Keratinocyte (primary cell): ENCODE results near the gene MYH15.

Source experiments
- EZH2 ChIP-seq: IDR thresholded peaks from one replicate; pipeline ENCODE4 v1.6.1; 2012; ENCODE audit warnings: inconsistent platforms, mild to moderate bottlenecking, low read length, moderate library complexity
- TF ChIP-seq, protein P1 (sequence below), 3 experiments: IDR thresholded peaks in 1 of 3; conservative IDR thresholded peaks in 1 of 3; optimal IDR thresholded peaks in 1 of 3; 2 replicates in 2 of 3; 3 replicates in 1 of 3; pipeline versions ENCODE3 to v1.5.1; 2011; ENCODE audit warnings: low read length in 3 of 3, mild to moderate bottlenecking in 3 of 3, moderate library complexity in 2 of 3, control low read depth in 1 of 3, inconsistent platforms in 1 of 3; ENCODE audit not compliant: insufficient read depth in 2 of 3; ENCODE audit errors: extremely low read depth in 1 of 3

- TF ChIP-seq, protein P1, sequence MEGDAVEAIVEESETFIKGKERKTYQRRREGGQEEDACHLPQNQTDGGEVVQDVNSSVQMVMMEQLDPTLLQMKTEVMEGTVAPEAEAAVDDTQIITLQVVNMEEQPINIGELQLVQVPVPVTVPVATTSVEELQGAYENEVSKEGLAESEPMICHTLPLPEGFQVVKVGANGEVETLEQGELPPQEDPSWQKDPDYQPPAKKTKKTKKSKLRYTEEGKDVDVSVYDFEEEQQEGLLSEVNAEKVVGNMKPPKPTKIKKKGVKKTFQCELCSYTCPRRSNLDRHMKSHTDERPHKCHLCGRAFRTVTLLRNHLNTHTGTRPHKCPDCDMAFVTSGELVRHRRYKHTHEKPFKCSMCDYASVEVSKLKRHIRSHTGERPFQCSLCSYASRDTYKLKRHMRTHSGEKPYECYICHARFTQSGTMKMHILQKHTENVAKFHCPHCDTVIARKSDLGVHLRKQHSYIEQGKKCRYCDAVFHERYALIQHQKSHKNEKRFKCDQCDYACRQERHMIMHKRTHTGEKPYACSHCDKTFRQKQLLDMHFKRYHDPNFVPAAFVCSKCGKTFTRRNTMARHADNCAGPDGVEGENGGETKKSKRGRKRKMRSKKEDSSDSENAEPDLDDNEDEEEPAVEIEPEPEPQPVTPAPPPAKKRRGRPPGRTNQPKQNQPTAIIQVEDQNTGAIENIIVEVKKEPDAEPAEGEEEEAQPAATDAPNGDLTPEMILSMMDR (optimal IDR thresholded peaks at IDR 0.05 in 1 of 3, IDR thresholded peaks at IDR 0.05 in 1 of 3, conservative IDR thresholded peaks at IDR 0.05 in 1 of 3; ENCODE audit: extremely low read depth in 1 of 3, insufficient read depth in 2 of 3, low read length in 3 of 3), result no peak
- no peak for TF ChIP-seq EZH2
These were observed 168.5 kb downstream of the MYH15 start for GRCh38 chr3:108341911-108342310.
